SK-N-MC (cell line): Measurements from ENCODE around the gene NCOA1.

Experiments
- EZH2 ChIP-seq: fragments of 200-600 bp; sonication (generic); IDR thresholded peaks from one replicate; pipeline ENCODE4 v1.6.1; 2017; ENCODE audit warnings: antibody characterized with exemption
- POLR2AphosphoS5 ChIP-seq: IDR thresholded peaks from 2 replicates; pipeline ENCODE4 v1.6.1; 2012; ENCODE audit warnings: mild to moderate bottlenecking, low read depth, low read length, borderline replicate concordance

DNA sequence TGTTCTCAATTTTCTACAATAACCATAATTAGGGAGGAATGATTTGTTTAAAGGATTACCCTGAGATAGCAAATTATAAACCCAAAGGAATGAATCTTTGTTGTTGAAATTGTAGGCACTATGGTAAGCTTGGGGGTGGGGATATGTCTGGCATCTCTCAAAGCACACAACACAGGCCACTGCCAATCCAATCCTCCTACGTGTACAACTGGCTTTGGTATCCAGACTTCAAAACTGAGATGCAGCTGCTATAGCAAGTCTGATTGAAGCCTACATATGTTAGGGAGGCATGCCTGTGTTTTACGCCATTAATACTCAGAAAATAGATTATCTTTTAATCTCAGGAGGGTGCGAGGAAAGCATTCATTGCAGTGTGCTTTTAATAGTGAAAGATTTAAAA lies 5.9 kb upstream of the NCOA1 start:
- TF ChIP-seq POLR2AphosphoS5 = no peak
- TF ChIP-seq EZH2 = no peak
